AG04450 (cell line): ENCODE measurements around the gene TSPAN7. TPM values are rescaled to one million over a fixed set of nuclear protein-coding genes. Genes with fewer than 3 reads are reported as not detected.

Experiments
- CTCF ChIA-PET: fragments of 300-600, 350-600 bp; formaldehyde crosslinking; extraction: SDS; loops from one replicate; lab custom pipeline; 2022; ENCODE audit warnings: antibody characterized with exemption, inconsistent platforms; lab: Charles Lee
- POLR2A ChIA-PET: fragments of 350-600 bp; formaldehyde crosslinking; extraction: SDS; loops from one replicate; lab custom pipeline; 2021; ENCODE audit warnings: antibody characterized with exemption, inconsistent platforms; lab: Yijun Ruan, JAX
- DNase-seq: peaks from one replicate; pipeline ENCODE4 v3.0.0-alpha.2; 2011; ENCODE audit warnings: low read depth, low spot score
- H3K27ac ChIP-seq: one replicate; pipeline ENCODE4 v1.5.1; 2012; ENCODE audit warnings: low read depth, low read length, control low read depth
- H3K27me3 ChIP-seq: one replicate; pipeline ENCODE4 v1.6.0; 2012; ENCODE audit warnings: low read length; ENCODE audit not compliant: control insufficient read depth, insufficient read depth
- H3K4me3 ChIP-seq: 2 replicates; pipeline ENCODE4 v1.5.1; 2011; ENCODE audit warnings: mild to moderate bottlenecking, low read depth, low read length, control low read depth
- H3K9me3 ChIP-seq: 2 replicates; pipeline ENCODE4 v1.5.1; 2012; ENCODE audit warnings: low read length; ENCODE audit not compliant: control insufficient read depth, insufficient read depth
- CTCF ChIP-seq: IDR thresholded peaks from 2 replicates; pipeline ENCODE4 v1.5.1; 2011; ENCODE audit warnings: low read depth, low read length, control low read depth, inconsistent platforms
- polyA plus RNA-seq: library from polyadenylated mRNA; depleted of rRNA; stranded (reverse); fragments of >200 nt; gene quantifications from 2 replicates; pipeline ENCODE4 v1.2.3, GENCODE V29; 2011

Gene TSPAN7
- polyA plus RNA-seq, 1 experiment: not detected

- H3K9me3 ChIP-seq: no peaks in the 10 kb centered on the region
- TF ChIP-seq CTCF: no peak
- no peak overlapping the region for H3K27ac ChIP-seq
- ChIA-PET POLR2A (no interaction called here), CTCF (no interaction called here)
- DNase-seq: no peak
- no peak overlapping the region for H3K4me3 ChIP-seq
- H3K27me3 ChIP-seq: no peaks in the 10 kb centered on the region
These were observed 45.1 kb upstream of the TSPAN7 start for GRCh38 chrX:38516196-38516774.

- ChIA-PET CTCF (no interaction called here), POLR2A (no interaction called here)
- no peak for DNase-seq
- no peak for TF ChIP-seq CTCF
- no peak overlapping the region for H3K27ac ChIP-seq
- H3K4me3 ChIP-seq: no peak overlapping the region
- H3K9me3 ChIP-seq: no peaks in the 10 kb centered on the region
- no peaks in the 10 kb centered on the region for H3K27me3 ChIP-seq
These were observed 41.7 kb upstream of the TSPAN7 start for GRCh38 chrX:38519651-38520050.

GRCh38 chrX:38538134-38538533 lies 23.2 kb upstream of the TSPAN7 start:
- no peak for TF ChIP-seq CTCF
- H3K27ac ChIP-seq: no peak overlapping the region
- CTCF ChIA-PET: no interaction called here

GRCh38 chrX:38539748-38540147 lies 21.6 kb upstream of the TSPAN7 start:
- Histone ChIP-seq H3K9me3 (no peaks in the 10 kb centered on the region), H3K27me3 (no peaks in the 10 kb centered on the region), H3K4me3 (no peak overlapping the region), H3K27ac (no peak overlapping the region)
- no peak for DNase-seq
- POLR2A ChIA-PET: no interaction called here
- TF ChIP-seq CTCF: no peak
- CTCF ChIA-PET: no interaction called here

More at GRCh38 chrX:38538134-38538533, 23.2 kb upstream of the TSPAN7 start:
- Histone ChIP-seq H3K4me3 (no peak overlapping the region), H3K9me3 (no peaks in the 10 kb centered on the region), H3K27me3 (no peaks in the 10 kb centered on the region)
- POLR2A ChIA-PET: no interaction called here
- no peak for DNase-seq

- Histone ChIP-seq H3K9me3 (no peaks in the 10 kb centered on the region), H3K27ac (no peak overlapping the region), H3K4me3 (no peak overlapping the region), H3K27me3 (no peaks in the 10 kb centered on the region)
- CTCF ChIA-PET: no interaction called here
- TF ChIP-seq CTCF: no peak
- POLR2A ChIA-PET: no interaction called here
- no peak for DNase-seq
These were observed 12.8 kb upstream of the TSPAN7 start for GRCh38 chrX:38548508-38548907.
